Measurements from ENCODE around the gene TTC7B.

The TTC7B gene

DNA sequence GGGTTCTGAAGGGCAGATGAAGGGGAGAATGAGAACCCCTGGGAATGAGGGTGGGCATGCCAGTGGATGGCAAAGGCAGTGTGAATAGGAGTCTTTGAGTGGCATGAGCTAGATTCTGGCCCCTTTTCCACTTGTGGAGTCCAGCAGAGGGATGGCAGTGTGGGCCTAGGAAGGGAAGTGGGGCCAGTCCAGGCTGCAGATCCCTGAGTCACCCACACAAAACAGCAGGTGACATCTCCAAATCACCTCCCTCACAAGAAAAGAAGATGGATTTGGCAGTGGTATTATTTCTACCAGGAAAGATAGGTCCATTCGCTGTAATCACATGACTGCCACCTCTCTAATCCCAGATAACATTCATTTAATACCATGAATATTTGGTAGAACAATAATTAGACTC lies 151.3 kb downstream of the TTC7B start:
- peak overlapping the region in 2 of 3 experiments; percentile 36 to 83 for H3K27ac Mint-ChIP-seq
- peak overlapping the region in 1 of 3 experiments; percentile 3 for H3K4me3 Mint-ChIP-seq
- H3K4me1 Mint-ChIP-seq, result peaks cover 49% of the 10 kb centered on the region
- peaks cover 12% of the 10 kb centered on the region for H3K9me3 Mint-ChIP-seq
- H3K27me3 Mint-ChIP-seq (ENCODE audit: low read depth), result peaks cover 3% of the 10 kb centered on the region
- H3K36me3 Mint-ChIP-seq (ENCODE audit: low read depth), result peaks cover 27% of the 10 kb centered on the region
- TF ChIP-seq, protein P1, sequence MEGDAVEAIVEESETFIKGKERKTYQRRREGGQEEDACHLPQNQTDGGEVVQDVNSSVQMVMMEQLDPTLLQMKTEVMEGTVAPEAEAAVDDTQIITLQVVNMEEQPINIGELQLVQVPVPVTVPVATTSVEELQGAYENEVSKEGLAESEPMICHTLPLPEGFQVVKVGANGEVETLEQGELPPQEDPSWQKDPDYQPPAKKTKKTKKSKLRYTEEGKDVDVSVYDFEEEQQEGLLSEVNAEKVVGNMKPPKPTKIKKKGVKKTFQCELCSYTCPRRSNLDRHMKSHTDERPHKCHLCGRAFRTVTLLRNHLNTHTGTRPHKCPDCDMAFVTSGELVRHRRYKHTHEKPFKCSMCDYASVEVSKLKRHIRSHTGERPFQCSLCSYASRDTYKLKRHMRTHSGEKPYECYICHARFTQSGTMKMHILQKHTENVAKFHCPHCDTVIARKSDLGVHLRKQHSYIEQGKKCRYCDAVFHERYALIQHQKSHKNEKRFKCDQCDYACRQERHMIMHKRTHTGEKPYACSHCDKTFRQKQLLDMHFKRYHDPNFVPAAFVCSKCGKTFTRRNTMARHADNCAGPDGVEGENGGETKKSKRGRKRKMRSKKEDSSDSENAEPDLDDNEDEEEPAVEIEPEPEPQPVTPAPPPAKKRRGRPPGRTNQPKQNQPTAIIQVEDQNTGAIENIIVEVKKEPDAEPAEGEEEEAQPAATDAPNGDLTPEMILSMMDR (IDR thresholded peaks at IDR 0.05; ENCODE audit: unreplicated experiment in 3 of 3), result no peak

DNA sequence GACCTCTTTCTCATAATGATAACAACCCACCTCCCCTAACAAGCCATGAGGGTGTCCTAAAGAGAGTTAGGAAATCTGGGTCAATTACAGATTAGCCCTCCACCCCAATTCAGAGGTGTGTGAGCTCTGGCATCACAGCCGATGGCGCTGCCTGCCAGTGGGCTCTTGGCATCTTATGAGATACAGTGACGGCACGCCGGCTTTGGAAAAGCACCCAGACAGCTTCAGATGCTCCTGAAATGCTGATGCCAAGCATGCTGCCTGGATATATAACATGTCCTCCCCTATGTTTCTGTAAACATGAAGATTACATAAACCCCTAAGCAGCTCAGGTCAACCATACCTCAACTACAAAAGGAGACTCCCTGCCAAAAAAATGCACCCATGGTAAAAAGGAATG lies 152.6 kb downstream of the TTC7B start:
- H3K4me3 Mint-ChIP-seq, result no peak overlapping the region
- TF ChIP-seq, protein P1 (IDR thresholded peaks at IDR 0.05; ENCODE audit: unreplicated experiment in 3 of 3), result no peak
- H3K4me1 Mint-ChIP-seq, result peaks cover 58% of the 10 kb centered on the region
- no peak overlapping the region for H3K27ac Mint-ChIP-seq
- peaks cover 17% of the 10 kb centered on the region for H3K36me3 Mint-ChIP-seq (ENCODE audit: low read depth)
- H3K9me3 Mint-ChIP-seq, result peaks cover 2% of the 10 kb centered on the region
- H3K27me3 Mint-ChIP-seq (ENCODE audit: low read depth), result peaks cover 3% of the 10 kb centered on the region

DNA sequence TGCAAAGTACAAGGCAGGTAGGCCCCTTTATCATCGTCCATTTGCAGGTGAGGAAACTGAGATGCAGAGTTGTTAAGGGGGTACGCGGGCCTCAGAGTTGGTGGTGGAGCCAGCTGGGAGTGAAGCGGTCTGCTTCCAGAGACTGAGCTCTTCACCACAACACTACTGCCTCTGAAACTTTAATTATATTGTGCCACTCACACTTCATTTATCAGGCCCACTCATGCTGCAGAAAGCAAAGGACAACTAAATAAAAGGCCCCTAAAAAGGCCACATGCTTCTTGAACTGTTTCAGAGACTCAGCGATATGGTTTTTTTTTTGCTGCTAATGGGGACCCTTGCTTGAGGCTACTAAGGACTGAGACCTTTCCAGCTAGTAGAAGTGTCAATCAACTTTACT lies 153.1 kb downstream of the TTC7B start:
- TF ChIP-seq, protein P1 (IDR thresholded peaks at IDR 0.05; ENCODE audit: unreplicated experiment in 3 of 3), result no peak
- H3K4me1 Mint-ChIP-seq, result peaks cover 58% of the 10 kb centered on the region
- H3K36me3 Mint-ChIP-seq (ENCODE audit: low read depth), result peaks cover 12% of the 10 kb centered on the region
- H3K27ac Mint-ChIP-seq, result no peak overlapping the region
- peaks cover 3% of the 10 kb centered on the region for H3K27me3 Mint-ChIP-seq (ENCODE audit: low read depth)
- no peak overlapping the region for H3K4me3 Mint-ChIP-seq
- H3K9me3 Mint-ChIP-seq, result no peaks in the 10 kb centered on the region

DNA sequence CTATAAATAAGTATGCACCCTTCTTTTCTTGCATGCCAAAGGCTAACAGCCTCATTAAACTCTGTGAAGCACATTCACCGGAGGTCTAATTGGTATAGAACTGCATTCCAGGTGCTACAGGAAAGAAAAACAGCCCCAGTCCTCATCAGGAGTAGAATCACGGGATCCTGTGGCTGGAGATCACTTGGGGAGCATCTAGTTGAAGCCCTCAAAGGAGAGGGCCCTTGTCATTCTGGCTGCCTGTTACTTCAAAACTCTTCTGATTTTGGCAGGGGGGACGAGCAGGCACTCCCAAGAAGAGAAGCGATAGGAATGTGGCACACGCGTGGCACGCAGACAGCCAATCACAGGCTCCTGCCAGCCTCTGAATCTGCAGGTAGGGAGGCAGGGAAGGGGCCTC lies 154.4 kb downstream of the TTC7B start:
- TF ChIP-seq, protein P1 (IDR thresholded peaks at IDR 0.05; ENCODE audit: unreplicated experiment in 3 of 3), result no peak
- Mint-ChIP-seq H3K36me3 (ENCODE audit: low read depth) (peaks cover 5% of the 10 kb centered on the region), H3K4me3 (no peak overlapping the region), H3K27ac (no peak overlapping the region), H3K9me3 (no peaks in the 10 kb centered on the region), H3K27me3 (ENCODE audit: low read depth) (peaks cover under 1% of the 10 kb centered on the region), H3K4me1 (peaks cover 56% of the 10 kb centered on the region)

DNA sequence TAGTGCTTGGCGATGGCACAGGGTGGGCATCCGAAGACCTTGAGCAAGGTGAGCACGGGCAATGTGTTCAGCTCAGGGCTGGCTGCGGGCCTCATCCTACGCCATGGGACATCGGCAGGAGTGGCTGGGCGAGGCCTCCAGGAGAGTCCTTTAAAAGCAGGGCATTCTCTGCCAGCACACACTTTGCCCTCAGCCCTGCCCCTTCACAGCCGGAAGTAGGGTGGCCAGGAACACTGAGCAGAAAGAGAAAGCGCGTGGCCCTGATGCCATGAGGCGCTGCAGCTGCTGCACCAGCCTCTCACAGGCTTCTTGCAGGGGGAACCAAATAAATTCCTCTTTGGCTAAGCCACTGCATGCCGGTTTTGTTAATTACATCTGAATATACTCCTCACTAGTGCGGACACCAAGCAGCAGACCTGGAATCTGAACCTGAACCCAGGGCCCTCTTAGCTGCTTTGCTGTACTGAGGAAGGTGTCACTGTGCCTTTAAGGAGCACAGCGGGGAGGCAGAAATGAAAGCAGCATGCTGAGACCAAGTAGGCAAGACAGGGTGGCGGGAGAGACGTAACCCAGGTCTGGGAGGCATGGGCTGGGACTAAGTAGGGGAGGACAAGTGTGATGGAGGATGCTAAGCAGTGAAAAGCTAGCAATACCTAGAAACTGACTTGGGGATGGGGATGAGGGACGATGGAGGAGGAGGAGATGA lies 155.2 kb downstream of the TTC7B start:
- H3K27ac Mint-ChIP-seq, result peak overlapping the region in 1 of 3 experiments; percentile 25
- H3K4me1 Mint-ChIP-seq, result peaks cover 52% of the 10 kb centered on the region
- no peaks in the 10 kb centered on the region for H3K9me3 Mint-ChIP-seq
- H3K36me3 Mint-ChIP-seq (ENCODE audit: low read depth), result peaks cover 7% of the 10 kb centered on the region
- no peak overlapping the region for H3K4me3 Mint-ChIP-seq
- TF ChIP-seq, protein P1 (IDR thresholded peaks at IDR 0.05; ENCODE audit: unreplicated experiment in 3 of 3), result no peak
- no peaks in the 10 kb centered on the region for H3K27me3 Mint-ChIP-seq (ENCODE audit: low read depth)

DNA sequence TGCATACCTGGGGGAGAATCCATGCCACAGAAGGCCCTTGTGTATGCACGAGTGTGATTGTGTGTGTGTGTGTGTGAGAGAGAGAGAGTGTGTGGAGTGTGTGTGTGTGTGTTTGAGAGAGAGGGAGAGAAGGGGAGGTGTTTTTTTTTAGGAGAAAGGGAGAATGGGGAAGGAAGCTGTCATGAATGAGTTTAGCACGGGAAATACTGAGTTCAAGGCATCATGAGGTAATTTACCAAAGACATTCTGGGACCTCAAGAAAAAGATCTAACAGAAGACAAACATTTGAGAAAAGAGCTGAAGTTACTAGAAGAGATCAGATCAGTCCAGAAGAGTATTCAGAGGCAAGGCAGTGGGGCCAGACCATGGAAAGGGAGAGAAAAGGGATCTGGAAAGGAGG lies 157.1 kb downstream of the TTC7B start:
- TF ChIP-seq, protein P1 (IDR thresholded peaks at IDR 0.05; ENCODE audit: unreplicated experiment in 3 of 3), result no peak
- peaks cover 16% of the 10 kb centered on the region for H3K36me3 Mint-ChIP-seq (ENCODE audit: low read depth)
- no peak overlapping the region for H3K27ac Mint-ChIP-seq
- H3K27me3 Mint-ChIP-seq (ENCODE audit: low read depth), result no peaks in the 10 kb centered on the region
- no peaks in the 10 kb centered on the region for H3K9me3 Mint-ChIP-seq
- H3K4me1 Mint-ChIP-seq, result peaks cover 47% of the 10 kb centered on the region
- H3K4me3 Mint-ChIP-seq, result no peak overlapping the region

All from nephron (organoid).